PC-9 (cell line): Measurements from ENCODE around the gene WFIKKN1.

Experiments
- EZH2 ChIP-seq: fragments of 200-600 bp; sonication (generic); IDR thresholded peaks from 2 replicates; pipeline ENCODE4 v1.8.0; 2017; ENCODE audit warnings: antibody characterized with exemption, low read depth
- TF ChIP-seq, protein P1 (sequence below): fragments of 200-600 bp; sonication (generic); conservative IDR thresholded peaks from 2 replicates; pipeline ENCODE4 v1.6.1; 2017; ENCODE audit warnings: mixed run types, antibody characterized with exemption, mild to moderate bottlenecking, moderate library complexity

GRCh38 chr16:676913-677312, 46.1 kb downstream of the WFIKKN1 start:
- TF ChIP-seq, protein P1, sequence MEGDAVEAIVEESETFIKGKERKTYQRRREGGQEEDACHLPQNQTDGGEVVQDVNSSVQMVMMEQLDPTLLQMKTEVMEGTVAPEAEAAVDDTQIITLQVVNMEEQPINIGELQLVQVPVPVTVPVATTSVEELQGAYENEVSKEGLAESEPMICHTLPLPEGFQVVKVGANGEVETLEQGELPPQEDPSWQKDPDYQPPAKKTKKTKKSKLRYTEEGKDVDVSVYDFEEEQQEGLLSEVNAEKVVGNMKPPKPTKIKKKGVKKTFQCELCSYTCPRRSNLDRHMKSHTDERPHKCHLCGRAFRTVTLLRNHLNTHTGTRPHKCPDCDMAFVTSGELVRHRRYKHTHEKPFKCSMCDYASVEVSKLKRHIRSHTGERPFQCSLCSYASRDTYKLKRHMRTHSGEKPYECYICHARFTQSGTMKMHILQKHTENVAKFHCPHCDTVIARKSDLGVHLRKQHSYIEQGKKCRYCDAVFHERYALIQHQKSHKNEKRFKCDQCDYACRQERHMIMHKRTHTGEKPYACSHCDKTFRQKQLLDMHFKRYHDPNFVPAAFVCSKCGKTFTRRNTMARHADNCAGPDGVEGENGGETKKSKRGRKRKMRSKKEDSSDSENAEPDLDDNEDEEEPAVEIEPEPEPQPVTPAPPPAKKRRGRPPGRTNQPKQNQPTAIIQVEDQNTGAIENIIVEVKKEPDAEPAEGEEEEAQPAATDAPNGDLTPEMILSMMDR, result no peak
- TF ChIP-seq EZH2, result no peak
